WTC11 (cell line): ENCODE measurements around the gene SPEN.

Experiments
- GTF2I ChIP-seq: fragments of 250-450 bp; sonication (Bioruptor Pico); conservative IDR thresholded peaks from 2 replicates; pipeline ENCODE4 v1.4.0; 2021; ENCODE audit warnings: mild to moderate bottlenecking
- TP53 ChIP-seq: sonication (generic); formaldehyde crosslinking; IDR thresholded peaks from 2 replicates; pipeline ENCODE4 v1.8.1; 2023; ENCODE audit warnings: mild to moderate bottlenecking, missing genetic modification reagents
- TF ChIP-seq, protein P1 (sequence below): fragments of 200-600 bp; IDR thresholded peaks from 2 replicates; pipeline ENCODE4 v1.8.0; 2022; ENCODE audit warnings: antibody characterized with exemption
- TF ChIP-seq, protein P2 (sequence below): sonication (generic); formaldehyde crosslinking; conservative IDR thresholded peaks from 2 replicates; pipeline ENCODE4 v1.8.1; 2022; ENCODE audit warnings: mild to moderate bottlenecking, missing genetic modification reagents
- TF ChIP-seq, protein P3 (sequence below): fragments of 250-450 bp; sonication (Bioruptor Pico); conservative IDR thresholded peaks from 2 replicates; pipeline ENCODE4 v1.9.0; 2021; ENCODE audit warnings: mild to moderate bottlenecking
- TF ChIP-seq, protein P4 (sequence below): sonication (generic); formaldehyde crosslinking; IDR thresholded peaks from 2 replicates; pipeline ENCODE4 v1.8.1; 2023; ENCODE audit warnings: mild to moderate bottlenecking, moderate library complexity, missing genetic modification reagents

DNA sequence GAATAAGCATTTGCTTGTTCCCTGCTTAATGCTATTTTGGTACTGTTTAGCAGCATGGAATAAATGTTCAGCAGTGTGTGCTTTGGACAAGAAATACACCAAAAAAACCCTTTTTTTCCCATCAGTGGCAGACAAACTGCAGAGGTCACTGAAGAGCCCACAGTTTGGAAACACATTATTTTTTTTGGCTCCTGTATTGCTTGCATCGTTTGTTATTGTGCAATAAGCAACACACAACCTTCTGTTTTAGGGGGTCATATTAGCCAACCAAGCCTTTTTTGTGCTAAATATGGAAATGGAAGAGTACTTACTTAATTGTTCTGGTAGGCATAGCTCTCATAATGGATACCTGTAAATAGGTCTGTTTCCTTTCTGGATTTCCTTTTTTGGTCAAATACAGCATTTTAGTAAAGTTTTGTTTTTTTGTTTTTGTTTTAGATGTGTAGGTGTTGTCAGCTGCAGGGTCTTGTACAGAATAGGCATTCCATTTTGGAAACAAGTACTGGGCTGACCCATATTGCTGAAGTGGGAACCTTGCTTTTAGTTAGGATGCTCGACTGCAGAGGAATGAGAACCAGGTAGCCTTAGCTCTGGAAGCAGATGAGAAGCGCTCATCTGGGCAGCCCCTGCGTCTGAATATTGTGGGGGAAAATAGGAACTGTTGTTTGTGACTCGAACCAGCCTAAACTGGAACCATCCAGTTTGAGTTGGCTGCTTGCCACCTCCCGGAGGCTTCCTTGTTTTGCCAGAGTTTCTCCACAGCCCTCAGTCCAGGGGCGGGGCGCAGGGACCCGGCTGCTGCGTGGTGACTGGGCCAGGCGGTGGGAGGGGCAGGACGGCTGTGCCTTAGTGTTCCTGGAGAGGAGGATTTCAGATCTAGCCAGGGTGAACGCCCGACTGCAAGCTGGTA lies 38.4 kb downstream of the SPEN start:
- TF ChIP-seq TP53 (CRISPR knock-in tag): no peak
- TF ChIP-seq GTF2I (CRISPR knock-in tag): no peak
- TF ChIP-seq, protein P1, sequence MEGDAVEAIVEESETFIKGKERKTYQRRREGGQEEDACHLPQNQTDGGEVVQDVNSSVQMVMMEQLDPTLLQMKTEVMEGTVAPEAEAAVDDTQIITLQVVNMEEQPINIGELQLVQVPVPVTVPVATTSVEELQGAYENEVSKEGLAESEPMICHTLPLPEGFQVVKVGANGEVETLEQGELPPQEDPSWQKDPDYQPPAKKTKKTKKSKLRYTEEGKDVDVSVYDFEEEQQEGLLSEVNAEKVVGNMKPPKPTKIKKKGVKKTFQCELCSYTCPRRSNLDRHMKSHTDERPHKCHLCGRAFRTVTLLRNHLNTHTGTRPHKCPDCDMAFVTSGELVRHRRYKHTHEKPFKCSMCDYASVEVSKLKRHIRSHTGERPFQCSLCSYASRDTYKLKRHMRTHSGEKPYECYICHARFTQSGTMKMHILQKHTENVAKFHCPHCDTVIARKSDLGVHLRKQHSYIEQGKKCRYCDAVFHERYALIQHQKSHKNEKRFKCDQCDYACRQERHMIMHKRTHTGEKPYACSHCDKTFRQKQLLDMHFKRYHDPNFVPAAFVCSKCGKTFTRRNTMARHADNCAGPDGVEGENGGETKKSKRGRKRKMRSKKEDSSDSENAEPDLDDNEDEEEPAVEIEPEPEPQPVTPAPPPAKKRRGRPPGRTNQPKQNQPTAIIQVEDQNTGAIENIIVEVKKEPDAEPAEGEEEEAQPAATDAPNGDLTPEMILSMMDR: no peak
- TF ChIP-seq, protein P2, sequence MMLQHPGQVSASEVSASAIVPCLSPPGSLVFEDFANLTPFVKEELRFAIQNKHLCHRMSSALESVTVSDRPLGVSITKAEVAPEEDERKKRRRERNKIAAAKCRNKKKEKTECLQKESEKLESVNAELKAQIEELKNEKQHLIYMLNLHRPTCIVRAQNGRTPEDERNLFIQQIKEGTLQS (CRISPR knock-in tag): no peak
- TF ChIP-seq, protein P3, sequence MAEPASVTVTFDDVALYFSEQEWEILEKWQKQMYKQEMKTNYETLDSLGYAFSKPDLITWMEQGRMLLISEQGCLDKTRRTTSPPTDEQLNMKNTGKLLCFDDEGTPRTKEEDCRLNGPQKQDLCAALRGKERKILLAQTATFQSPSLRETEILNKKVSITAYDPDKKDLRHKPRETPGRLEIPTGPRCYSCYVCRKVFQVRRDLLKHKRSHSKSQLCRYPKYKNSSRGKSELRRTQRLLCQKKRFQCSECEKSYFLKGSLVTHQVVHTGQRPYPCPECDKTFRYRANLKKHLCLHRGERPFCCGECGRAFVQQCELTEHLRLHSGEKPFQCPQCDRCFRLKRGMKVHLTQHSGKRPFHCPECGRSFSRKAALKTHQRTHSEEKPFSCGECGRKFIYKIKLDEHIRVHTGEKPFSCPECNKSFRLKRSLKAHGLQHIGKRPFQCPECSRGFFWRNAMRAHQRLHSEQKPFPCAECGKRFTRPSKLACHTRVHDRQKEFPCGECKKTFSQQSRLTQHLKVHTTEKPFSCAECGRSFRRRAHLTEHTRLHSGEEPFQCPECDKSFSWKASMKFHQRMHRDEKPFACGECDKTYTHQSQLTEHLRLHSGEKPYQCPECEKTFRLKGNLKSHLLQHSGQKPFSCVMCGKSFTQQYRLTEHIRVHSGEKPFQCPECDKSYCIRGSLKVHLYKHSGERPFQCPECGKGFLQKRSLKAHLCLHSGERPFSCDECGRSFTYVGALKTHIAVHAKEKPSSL (CRISPR knock-in tag): no peak
- TF ChIP-seq, protein P4, sequence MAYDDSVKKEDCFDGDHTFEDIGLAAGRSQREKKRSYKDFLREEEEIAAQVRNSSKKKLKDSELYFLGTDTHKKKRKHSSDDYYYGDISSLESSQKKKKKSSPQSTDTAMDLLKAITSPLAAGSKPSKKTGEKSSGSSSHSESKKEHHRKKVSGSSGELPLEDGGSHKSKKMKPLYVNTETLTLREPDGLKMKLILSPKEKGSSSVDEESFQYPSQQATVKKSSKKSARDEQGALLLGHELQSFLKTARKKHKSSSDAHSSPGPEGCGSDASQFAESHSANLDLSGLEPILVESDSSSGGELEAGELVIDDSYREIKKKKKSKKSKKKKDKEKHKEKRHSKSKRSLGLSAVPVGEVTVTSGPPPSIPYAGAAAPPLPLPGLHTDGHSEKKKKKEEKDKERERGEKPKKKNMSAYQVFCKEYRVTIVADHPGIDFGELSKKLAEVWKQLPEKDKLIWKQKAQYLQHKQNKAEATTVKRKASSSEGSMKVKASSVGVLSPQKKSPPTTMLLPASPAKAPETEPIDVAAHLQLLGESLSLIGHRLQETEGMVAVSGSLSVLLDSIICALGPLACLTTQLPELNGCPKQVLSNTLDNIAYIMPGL (CRISPR knock-in tag): no peak
